NAMALWA (cell line): ENCODE measurements around the gene SLC25A6.
A peak's percentile ranks its signal among the peaks of the same experiment; 100 is the strongest.
"Not testable (repeated sequence)": the region's sequence is repeated elsewhere in the genome, so short reads cannot be mapped to it uniquely, and the experiment has no call there.

ENCODE experiments used
- DNase-seq: peaks from one replicate; pipeline ENCODE4 v3.0.0-alpha.2; 2015; ENCODE audit warnings: low spot score

Gene SLC25A6

GRCh38 chrX:1391707-1392375 lies at the start of gene SLC25A6:
SLC25A6 (minus strand) TSS chrX:1392113; CDS start chrX:1392009, 104 bp downstream.
- DNase-seq = peak; percentile 91

GRCh38 chrX:1440506-1440905 lies 48.6 kb upstream of the SLC25A6 start:
- no peak for DNase-seq

- no peak for DNase-seq
Measured at GRCh38 chrX:1435241-1435895, 43.5 kb upstream of the SLC25A6 start.

- DNase-seq = no peak
Measured at GRCh38 chrX:1434871-1435240, 42.9 kb upstream of the SLC25A6 start.

GRCh38 chrX:1433646-1434357 lies 41.9 kb upstream of the SLC25A6 start:
- DNase-seq = no peak

- DNase-seq = no peak
Measured at GRCh38 chrX:1430451-1430850, 38.5 kb upstream of the SLC25A6 start.

GRCh38 chrX:1427756-1428155 lies 35.8 kb upstream of the SLC25A6 start:
- DNase-seq = no peak

GRCh38 chrX:1426321-1426720 lies 34.4 kb upstream of the SLC25A6 start:
- not testable (repeated sequence) for DNase-seq

- DNase-seq = no peak
Measured at GRCh38 chrX:1425381-1425780, 33.5 kb upstream of the SLC25A6 start.

- DNase-seq = no peak
Measured at GRCh38 chrX:1424147-1424851, 32.4 kb upstream of the SLC25A6 start.

GRCh38 chrX:1423215-1423614 lies 31.3 kb upstream of the SLC25A6 start:
- DNase-seq = no peak

GRCh38 chrX:1422135-1422465 lies 30.2 kb upstream of the SLC25A6 start:
- DNase-seq = no peak

GRCh38 chrX:1421433-1422134 lies 29.7 kb upstream of the SLC25A6 start:
- no peak for DNase-seq

- no peak for DNase-seq
Measured at GRCh38 chrX:1420371-1420770, 28.5 kb upstream of the SLC25A6 start.

- DNase-seq = no peak
Measured at GRCh38 chrX:1419545-1420355, 27.8 kb upstream of the SLC25A6 start.

GRCh38 chrX:1418901-1419544 lies 27.1 kb upstream of the SLC25A6 start:
- DNase-seq = no peak

GRCh38 chrX:1417921-1418771 lies 26.2 kb upstream of the SLC25A6 start:
- no peak for DNase-seq

GRCh38 chrX:1416965-1417760 lies 25.2 kb upstream of the SLC25A6 start:
- no peak for DNase-seq

- DNase-seq = no peak
Measured at GRCh38 chrX:1416327-1416784, 24.4 kb upstream of the SLC25A6 start.
